ENCODE data around the gene CNIH3.

The CNIH3 gene

GRCh38 chr1:224616756-224617409, 766 bp downstream of the CNIH3 start:
- DNase-seq (ENCODE audit: low read depth) = no peak

- no peak for DNase-seq (ENCODE audit: low read depth)
These were observed 1.6 kb downstream of the CNIH3 start for GRCh38 chr1:224617410-224618355.

- DNase-seq (ENCODE audit: low read depth) = no peak
These were observed 3.1 kb downstream of the CNIH3 start for GRCh38 chr1:224619209-224619608.

GRCh38 chr1:224620105-224620504, 4.0 kb downstream of the CNIH3 start:
- no peak for DNase-seq (ENCODE audit: low read depth)

GRCh38 chr1:224621813-224622682, 5.9 kb downstream of the CNIH3 start:
- no peak for DNase-seq (ENCODE audit: low read depth)

GRCh38 chr1:224622831-224623230, 6.7 kb downstream of the CNIH3 start:
- no peak for DNase-seq (ENCODE audit: low read depth)

GRCh38 chr1:224623310-224623714, 7.2 kb downstream of the CNIH3 start:
- DNase-seq (ENCODE audit: low read depth) = peak; percentile 69

GRCh38 chr1:224623743-224624333, 7.7 kb downstream of the CNIH3 start:
- DNase-seq (ENCODE audit: low read depth) = peak; percentile 93

GRCh38 chr1:224624432-224624831, 8.3 kb downstream of the CNIH3 start:
- DNase-seq (ENCODE audit: low read depth) = no peak

- DNase-seq (ENCODE audit: low read depth) = peak; percentile 82
These were observed 9.9 kb downstream of the CNIH3 start for GRCh38 chr1:224626042-224626441.

- no peak for DNase-seq (ENCODE audit: low read depth)
These were observed 13.8 kb downstream of the CNIH3 start for GRCh38 chr1:224629965-224630364.

GRCh38 chr1:224631462-224632115, 15.5 kb downstream of the CNIH3 start:
- DNase-seq (ENCODE audit: low read depth) = no peak

- DNase-seq (ENCODE audit: low read depth) = peak; percentile 86
These were observed 16.3 kb downstream of the CNIH3 start for GRCh38 chr1:224632381-224632871.

- peak; percentile 61 for DNase-seq (ENCODE audit: low read depth)
These were observed 16.8 kb downstream of the CNIH3 start for GRCh38 chr1:224632921-224633321.

- DNase-seq (ENCODE audit: low read depth) = peak; percentile 86
These were observed 19.2 kb downstream of the CNIH3 start for GRCh38 chr1:224635356-224635755.

GRCh38 chr1:224637515-224637914, 21.4 kb downstream of the CNIH3 start:
- peak; percentile 78 for DNase-seq (ENCODE audit: low read depth)

- DNase-seq (ENCODE audit: low read depth) = no peak
These were observed 21.8 kb downstream of the CNIH3 start for GRCh38 chr1:224637936-224638335.

GRCh38 chr1:224639426-224639975, 23.4 kb downstream of the CNIH3 start:
- no peak for DNase-seq (ENCODE audit: low read depth)

- DNase-seq (ENCODE audit: low read depth) = no peak
These were observed 23.9 kb downstream of the CNIH3 start for GRCh38 chr1:224640018-224640417.

GRCh38 chr1:224640587-224640986, 24.5 kb downstream of the CNIH3 start:
- DNase-seq (ENCODE audit: low read depth) = no peak

- no peak for DNase-seq (ENCODE audit: low read depth)
These were observed 24.9 kb downstream of the CNIH3 start for GRCh38 chr1:224641030-224641429.

Measured in iris pigment epithelial cell (primary cell).